H1 (cell line): ENCODE results near the gene RMND1. TPM values are rescaled to one million over a fixed set of nuclear protein-coding genes. Genes with fewer than 3 reads are reported as not detected.

Experiments
- CTCF ChIA-PET: fragments of 300-600 bp; sonication (Branson Sonifier 250); formaldehyde crosslinking; loops from one replicate; lab custom pipeline; 2021; ENCODE audit not compliant: partially characterized antibody; lab: Charles Lee
- POLR2A ChIA-PET: fragments of 300-600 bp; sonication (Branson Sonifier 250); formaldehyde crosslinking; loops from one replicate; lab custom pipeline; 2021; ENCODE audit warnings: inconsistent platforms; ENCODE audit not compliant: partially characterized antibody; lab: Charles Lee
- DNase-seq, 2 experiments: peaks; one replicate each; pipeline versions ENCODE4 v3.0.0 to v3.0.0-alpha.2; 2010 to 2022; ENCODE audit warnings: low spot score in 2 of 2, low read depth in 1 of 2, mixed read lengths in 1 of 2
- FAIRE-seq: peaks from 2 replicates; lab custom pipeline; 2011; peaks lifted over from hg19 to GRCh38; lab: Jason Lieb, UNC
- H2AFZ ChIP-seq: 2 replicates; pipeline ENCODE4 v1.8.1; 2012; ENCODE audit warnings: low read length, inconsistent platforms
- H2AK5ac ChIP-seq: 2 replicates; pipeline ENCODE4 v1.6.1; 2013; ENCODE audit warnings: low read depth, low read length
- H2BK120ac ChIP-seq: replicated peaks from 2 replicates; pipeline ENCODE3; 2013; ENCODE audit warnings: low read depth, low read length, inconsistent platforms
- H2BK12ac ChIP-seq: 2 replicates; pipeline ENCODE4 v1.6.1; 2013; ENCODE audit warnings: low read depth, low read length
- H2BK15ac ChIP-seq: 2 replicates; pipeline ENCODE4 v1.6.1; 2013; ENCODE audit warnings: low read length
- H2BK20ac ChIP-seq: 2 replicates; pipeline ENCODE4 v1.6.1; 2013; ENCODE audit warnings: low read length
- H2BK5ac ChIP-seq: 2 replicates; pipeline ENCODE4 v1.6.1; 2013; ENCODE audit warnings: low read depth, low read length
- H3K14ac ChIP-seq: 2 replicates; pipeline ENCODE4 v1.6.1; 2013; ENCODE audit warnings: inconsistent platforms; ENCODE audit not compliant: insufficient read length
- H3K18ac ChIP-seq: 2 replicates; pipeline ENCODE4 v1.6.1; 2013; ENCODE audit warnings: low read length; ENCODE audit errors: extremely low read depth
- H3K23ac ChIP-seq: 2 replicates; pipeline ENCODE4 v1.6.1; 2013; ENCODE audit warnings: inconsistent platforms; ENCODE audit not compliant: insufficient read length
- H3K23me2 ChIP-seq: 2 replicates; pipeline ENCODE4 v1.6.1; 2013; ENCODE audit warnings: low read depth, low read length
- H3K27ac ChIP-seq: 2 replicates; pipeline ENCODE4 v1.6.1; 2011; ENCODE audit warnings: low read depth, low read length, inconsistent platforms
- H3K27me3 ChIP-seq, 4 experiments: replicated peaks in 1 of 4; 1 replicate in 1 of 4; 2 replicates in 3 of 4; pipeline versions ENCODE4 v1.6.1 to v1.8.1; 2011 to 2013; ENCODE audit warnings: low read length in 3 of 4, mild to moderate bottlenecking in 3 of 4, inconsistent platforms in 2 of 4, mixed read lengths in 2 of 4, moderate library complexity in 1 of 4; ENCODE audit not compliant: control insufficient read depth in 3 of 4, insufficient read depth in 3 of 4; ENCODE audit errors: extremely low read depth in 1 of 4
- H3K36me3 ChIP-seq, 4 experiments: 2 replicates each; pipeline versions ENCODE4 v1.6.1 to v1.8.1; 2011 to 2013; ENCODE audit warnings: mild to moderate bottlenecking in 4 of 4, low read length in 3 of 4, moderate library complexity in 2 of 4, control low read depth in 1 of 4, inconsistent platforms in 1 of 4; ENCODE audit not compliant: insufficient read depth in 4 of 4, control insufficient read depth in 2 of 4
- H3K4ac ChIP-seq: replicated peaks from 2 replicates; pipeline ENCODE3; 2013; ENCODE audit warnings: low read length, low read depth, mixed read lengths, inconsistent platforms; ENCODE audit not compliant: insufficient read length
- H3K4me1 ChIP-seq, 4 experiments: replicated peaks in 1 of 4; 1 replicate in 1 of 4; 2 replicates in 3 of 4; pipeline versions ENCODE4 v1.6.1 to v1.8.1; 2011 to 2013; ENCODE audit warnings: low read length in 3 of 4, inconsistent platforms in 2 of 4, mixed read lengths in 1 of 4; ENCODE audit not compliant: insufficient read depth in 4 of 4, control insufficient read depth in 3 of 4
- H3K4me2 ChIP-seq, 2 experiments: 2 replicates each; pipeline versions ENCODE4 v1.6.1 to v1.8.1; 2011 to 2013; ENCODE audit warnings: low read depth in 2 of 2, low read length in 2 of 2, control low read depth in 1 of 2, inconsistent platforms in 1 of 2, mild to moderate bottlenecking in 1 of 2; ENCODE audit not compliant: insufficient read depth in 1 of 2
- H3K4me3 ChIP-seq, 4 experiments: fragments of 200-600, 300-600 bp in 1 of 4; sonication (generic), shearing (Covaris generic), sonication (Bioruptor Twin) in 1 of 4; 2 replicates each; pipeline versions ENCODE4 v1.5.1 to v1.8.1; 2011 to 2016; ENCODE audit warnings: low read length in 4 of 4, low read depth in 3 of 4, control low read depth in 2 of 4, inconsistent platforms in 2 of 4, mild to moderate bottlenecking in 2 of 4, mixed read lengths in 1 of 4, moderate library complexity in 1 of 4; ENCODE audit not compliant: insufficient read depth in 2 of 4; ENCODE audit errors: extremely low read depth in 1 of 4
- H3K56ac ChIP-seq: replicated peaks from 2 replicates; pipeline ENCODE3; 2013; ENCODE audit warnings: low read depth, mild to moderate bottlenecking, mixed read lengths, low read length, inconsistent platforms; ENCODE audit not compliant: insufficient read length
- H3K79me1 ChIP-seq: 2 replicates; pipeline ENCODE4 v1.6.1; 2013; ENCODE audit warnings: low read depth, low read length, control low read depth
- H3K79me2 ChIP-seq, 2 experiments: 2 replicates each; pipeline versions ENCODE4 v1.6.1 to v1.8.1; 2012 to 2013; ENCODE audit warnings: low read length in 2 of 2, mild to moderate bottlenecking in 2 of 2, inconsistent platforms in 1 of 2; ENCODE audit not compliant: insufficient read depth in 2 of 2, control insufficient read depth in 1 of 2
- H3K9ac ChIP-seq, 4 experiments: replicated peaks in 1 of 4; 1 replicate in 1 of 4; 2 replicates in 3 of 4; pipeline versions ENCODE4 v1.6.1 to v1.8.1; 2011 to 2013; ENCODE audit warnings: low read depth in 3 of 4, low read length in 3 of 4, control low read depth in 2 of 4, mild to moderate bottlenecking in 2 of 4, moderate library complexity in 2 of 4, inconsistent platforms in 1 of 4; ENCODE audit errors: extremely low read depth in 1 of 4
- H3K9me3 ChIP-seq, 2 experiments: 2 replicates each; pipeline versions ENCODE4 v1.6.1 to v1.8.1; 2012 to 2013; ENCODE audit warnings: mild to moderate bottlenecking in 2 of 2, moderate library complexity in 2 of 2, control low read depth in 1 of 2, inconsistent platforms in 1 of 2, low read depth in 1 of 2, low read length in 1 of 2, mixed read lengths in 1 of 2; ENCODE audit not compliant: insufficient read depth in 2 of 2
- H4K20me1 ChIP-seq, 2 experiments: replicated peaks in 1 of 2; 2 replicates each; pipeline versions ENCODE3 to v1.8.1; 2011 to 2013; ENCODE audit warnings: inconsistent platforms in 2 of 2, low read length in 2 of 2, mild to moderate bottlenecking in 1 of 2; ENCODE audit not compliant: insufficient read depth in 2 of 2, control insufficient read depth in 1 of 2
- H4K5ac ChIP-seq: 2 replicates; pipeline ENCODE4 v1.6.1; 2013; ENCODE audit warnings: low read length, low read depth, mixed read lengths, inconsistent platforms; ENCODE audit not compliant: insufficient read length
- H4K8ac ChIP-seq: 2 replicates; pipeline ENCODE4 v1.8.0; 2013; ENCODE audit warnings: mild to moderate bottlenecking, moderate library complexity, low read length, inconsistent platforms; ENCODE audit not compliant: insufficient read depth; ENCODE audit errors: extremely low read depth
- H4K91ac ChIP-seq: replicated peaks from 2 replicates; pipeline ENCODE3; 2013; ENCODE audit warnings: low read length, mixed read lengths, inconsistent platforms; ENCODE audit not compliant: insufficient read length
- CHD1 ChIP-seq: IDR thresholded peaks from 2 replicates; pipeline ENCODE4 v1.6.1; 2012; ENCODE audit warnings: low read depth, low read length, improper control_type of control experiment
- CHD2 ChIP-seq: IDR thresholded peaks from 2 replicates; pipeline ENCODE4 v1.6.1; 2012; ENCODE audit warnings: low read length, improper control_type of control experiment
- HDAC6 ChIP-seq: IDR thresholded peaks from one replicate; pipeline ENCODE4 v1.7.1; 2012; ENCODE audit warnings: low read depth, mild to moderate bottlenecking, inconsistent platforms, low read length, moderate library complexity
- KDM5A ChIP-seq: fragments of 200-600 bp; IDR thresholded peaks from 2 replicates; pipeline ENCODE4 v1.7.1; 2012; ENCODE audit warnings: mild to moderate bottlenecking, low read length, inconsistent platforms, mixed read lengths
- MAFK ChIP-seq: IDR thresholded peaks from 2 replicates; pipeline ENCODE4 v1.6.1; 2012; ENCODE audit warnings: low read depth, mild to moderate bottlenecking, improper control_type of control experiment, low read length
- NANOG ChIP-seq: IDR thresholded peaks from 2 replicates; pipeline ENCODE4 v1.6.1; 2011; ENCODE audit warnings: low read length, low read depth, mild to moderate bottlenecking, inconsistent platforms; ENCODE audit not compliant: insufficient read depth, poor library complexity, severe bottlenecking
- NRF1 ChIP-seq: IDR thresholded peaks from 2 replicates; pipeline ENCODE4 v1.6.1; 2011; ENCODE audit warnings: mild to moderate bottlenecking, low read depth, low read length, improper control_type of control experiment
- POU5F1 ChIP-seq: IDR thresholded peaks from 2 replicates; pipeline ENCODE4 v1.6.1; 2011; ENCODE audit warnings: low read depth, mild to moderate bottlenecking, low read length, moderate library complexity
- RFX5 ChIP-seq: IDR thresholded peaks from 2 replicates; pipeline ENCODE4 v1.6.1; 2011; ENCODE audit warnings: low read depth, low read length, improper control_type of control experiment, borderline replicate concordance
- RXRA ChIP-seq: IDR thresholded peaks from 2 replicates; pipeline ENCODE4 v1.6.1; 2011; ENCODE audit warnings: low read depth, mild to moderate bottlenecking, low read length, moderate library complexity; ENCODE audit not compliant: insufficient read depth
- SIN3A ChIP-seq, 2 experiments: IDR thresholded peaks in 1 of 2; conservative IDR thresholded peaks in 1 of 2; 2 replicates each; pipeline ENCODE4 v1.6.1; 2011 to 2012; ENCODE audit warnings: low read length in 2 of 2, improper control_type of control experiment in 1 of 2, low read depth in 1 of 2, mild to moderate bottlenecking in 1 of 2
- TAF1 ChIP-seq: IDR thresholded peaks from 2 replicates; pipeline ENCODE4 v1.6.1; 2011; ENCODE audit warnings: mild to moderate bottlenecking, low read depth, low read length
- TEAD4 ChIP-seq: IDR thresholded peaks from 2 replicates; pipeline ENCODE4 v1.6.1; 2012; ENCODE audit warnings: low read depth, low read length, inconsistent platforms, mixed read lengths
- USF2 ChIP-seq: IDR thresholded peaks from 2 replicates; pipeline ENCODE4 v1.6.1; 2011; ENCODE audit warnings: low read length, improper control_type of control experiment
- WGBS, 2 experiments: shearing (Covaris generic) in 1 of 2; methylation state at CpG; one replicate each; pipeline versions ENCODE4 v1.1.6 to v1.1.7; 2013 to 2015; ENCODE audit warnings: low lambda C conversion rate in 2 of 2, mixed read lengths in 2 of 2, inconsistent platforms in 1 of 2, low coverage in 1 of 2, missing lambda C conversion rate in 1 of 2; ENCODE audit not compliant: insufficient replicate concordance in 2 of 2, insufficient coverage in 1 of 2, insufficient read length in 1 of 2; ENCODE audit errors: extremely low coverage in 1 of 2, missing lambda C conversion rate in 1 of 2; 5-methylcytosine and 5-hydroxymethylcytosine counted together
- polyA plus RNA-seq, 7 experiments: library from polyadenylated mRNA; depleted of rRNA in 3 of 7; stranded (reverse) in 5 of 7; unstranded in 2 of 7; fragments of >200 nt in 5 of 7; fragments of 200-250 nt in 2 of 7; gene quantifications; 1 replicate in 5 of 7; 2 replicates in 1 of 7; 4 replicates in 1 of 7; pipeline versions ENCODE4 v1.2.1 to v1.2.3, GENCODE V29; 2011 to 2013; ENCODE audit warnings: missing spikeins in 2 of 7, mixed read lengths in 2 of 7
- total RNA-seq: library from RNA; stranded (reverse); fragmentation: NEBNext Ultra II Directional; extraction: Animal tissue kit (Norgen Biotek cat#: 25700); gene quantifications from 2 replicates; pipeline ENCODE4 v1.2.1, GENCODE V29; 2021

The RMND1 gene
- total and polyA plus RNA-seq, 2 of the 8 experiments (the other 6 are each of a cell fraction or from before 2014, with no cell fraction given), result 7.3 to 21.9 TPM

- POLR2A ChIA-PET, result interaction anchor here (1.2 to 3.4 kb wide), 2 partner anchors 11 to 14 kb away, joined by 3 to 16 read pairs; no protein-coding TSS in a partner anchor
- TF ChIP-seq CHD1 (no peak), SIN3A (conservative IDR thresholded peaks at IDR 0.05 in 1 of 2, IDR thresholded peaks at IDR 0.05 in 1 of 2; ENCODE audit: low read depth in 1 of 2, low read length in 2 of 2) (no peak), RXRA (no peak), HDAC6 (no peak), NRF1 (no peak), MAFK (no peak), POU5F1 (no peak), USF2 (no peak), RFX5 (no peak), KDM5A (no peak), TAF1 (no peak), NANOG (no peak), CHD2 (no peak), TEAD4 (no peak)
Observed at GRCh38 chr6:151375833-151376232, 76.1 kb downstream of the RMND1 start.

More at GRCh38 chr6:151375833-151376232, 76.1 kb downstream of the RMND1 start:
- H3K27ac ChIP-seq, result no peak overlapping the region
- no peak overlapping the region for H2BK12ac ChIP-seq
- H3K4me3 ChIP-seq, result no peak overlapping the region
- peaks cover 0 to 11% (median 0%) of the 10 kb centered on the region in 4 experiments; a peak in 4 of 8 replicates for H3K36me3 ChIP-seq
- peaks cover 4 to 68% of the 10 kb centered on the region in 2 experiments; a peak in 3 of 4 replicates for H3K79me2 ChIP-seq
- no peak overlapping the region for H3K56ac ChIP-seq
- no peak overlapping the region for H3K4ac ChIP-seq
- CTCF ChIA-PET, result no interaction called here
- H4K20me1 ChIP-seq, result peaks cover 0 to 3% of the 10 kb centered on the region in 2 experiments
- H3K18ac ChIP-seq, result no peak overlapping the region
- H2BK20ac ChIP-seq, result no peak overlapping the region
- 85% methylated on average over 2 of the region's 2 CpGs; no CpG with 5 or more reads in 1 of the 2 experiments for WGBS, 2 experiments
- H4K5ac ChIP-seq, result no peak overlapping the region
- no peaks in the 10 kb centered on the region for H3K23me2 ChIP-seq
- H3K27me3 ChIP-seq, result no peaks in the 10 kb centered on the region
- no peaks in the 10 kb centered on the region for H3K9me3 ChIP-seq
- no peak overlapping the region for H3K9ac ChIP-seq
- H2AFZ ChIP-seq, result no peak overlapping the region
- H4K91ac ChIP-seq, result no peak overlapping the region
- no peak overlapping the region for H2BK5ac ChIP-seq
- H3K4me2 ChIP-seq, result no peak overlapping the region
- H2BK120ac ChIP-seq, result no peak overlapping the region
- FAIRE-seq, result no peak
- H4K8ac ChIP-seq, result no peak overlapping the region
- peaks cover 7% of the 10 kb centered on the region for H3K79me1 ChIP-seq
- no peak overlapping the region for H3K23ac ChIP-seq
- DNase-seq, result no peak
- no peak overlapping the region for H2AK5ac ChIP-seq
- H3K14ac ChIP-seq, result no peak overlapping the region
- no peak overlapping the region for H2BK15ac ChIP-seq
- peaks cover 0 to 9% (median 4%) of the 10 kb centered on the region in 4 experiments; a peak in 5 of 7 replicates for H3K4me1 ChIP-seq
